Nephron progenitor cell (in vitro differentiated cells): ENCODE results near the gene MED12L.

Source experiments
- DNase-seq: peaks from one replicate; pipeline ENCODE4 v3.0.0; 2021
- H3K27ac Mint-ChIP-seq: 2 replicates; pipeline ENCODE4 v1.8.0; 2021; ENCODE audit warnings: mild to moderate bottlenecking, moderate library complexity, mixed read lengths
- H3K27me3 Mint-ChIP-seq: 2 replicates; pipeline ENCODE4 v1.8.0; 2021; ENCODE audit warnings: mild to moderate bottlenecking, low read depth, mixed read lengths; ENCODE audit not compliant: poor library complexity
- H3K36me3 Mint-ChIP-seq: 2 replicates; pipeline ENCODE4 v1.8.0; 2021; ENCODE audit warnings: low read depth, mixed read lengths
- H3K4me1 Mint-ChIP-seq: 2 replicates; pipeline ENCODE4 v1.8.0; 2021; ENCODE audit warnings: mixed read lengths
- H3K4me3 Mint-ChIP-seq: 2 replicates; pipeline ENCODE4 v1.8.0; 2021; ENCODE audit warnings: mild to moderate bottlenecking, moderate library complexity, mixed read lengths
- H3K9me3 Mint-ChIP-seq: 2 replicates; pipeline ENCODE4 v1.8.0; 2021; ENCODE audit warnings: mild to moderate bottlenecking, moderate library complexity, mixed read lengths
- TF ChIP-seq, protein P1 (sequence below): fragments of 200-600 bp; sonication (generic); IDR thresholded peaks from 2 replicates; pipeline ENCODE4 v1.5.0; 2021; ENCODE audit warnings: antibody characterized with exemption

MED12L gene

DNA sequence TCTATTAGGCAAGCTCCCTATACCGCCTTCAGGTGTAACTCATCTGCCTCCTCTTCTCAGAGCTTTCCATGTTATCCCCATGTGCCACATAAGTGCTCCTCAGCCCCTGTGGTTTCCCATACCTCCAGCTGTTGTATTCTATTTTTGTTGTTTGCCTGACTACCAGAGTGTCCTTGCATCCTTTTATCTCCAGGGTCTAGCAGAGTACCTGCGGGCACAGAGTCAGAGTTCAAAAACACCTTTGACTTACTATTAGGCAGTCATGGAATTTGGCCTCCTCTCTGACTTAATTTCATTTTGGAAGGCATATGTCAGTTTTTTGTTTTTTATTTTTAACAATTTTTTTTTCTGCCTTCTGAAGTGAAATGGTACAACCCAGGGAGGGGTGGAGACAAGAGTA, 224.1 kb downstream of the MED12L start:
- Mint-ChIP-seq H3K36me3 (no peaks in the 10 kb centered on the region), H3K27me3 (peaks cover 5% of the 10 kb centered on the region), H3K4me3 (no peak overlapping the region), H3K4me1 (peaks cover 16% of the 10 kb centered on the region), H3K27ac (no peak overlapping the region), H3K9me3 (no peaks in the 10 kb centered on the region)
- no peak for DNase-seq
- TF ChIP-seq, protein P1, sequence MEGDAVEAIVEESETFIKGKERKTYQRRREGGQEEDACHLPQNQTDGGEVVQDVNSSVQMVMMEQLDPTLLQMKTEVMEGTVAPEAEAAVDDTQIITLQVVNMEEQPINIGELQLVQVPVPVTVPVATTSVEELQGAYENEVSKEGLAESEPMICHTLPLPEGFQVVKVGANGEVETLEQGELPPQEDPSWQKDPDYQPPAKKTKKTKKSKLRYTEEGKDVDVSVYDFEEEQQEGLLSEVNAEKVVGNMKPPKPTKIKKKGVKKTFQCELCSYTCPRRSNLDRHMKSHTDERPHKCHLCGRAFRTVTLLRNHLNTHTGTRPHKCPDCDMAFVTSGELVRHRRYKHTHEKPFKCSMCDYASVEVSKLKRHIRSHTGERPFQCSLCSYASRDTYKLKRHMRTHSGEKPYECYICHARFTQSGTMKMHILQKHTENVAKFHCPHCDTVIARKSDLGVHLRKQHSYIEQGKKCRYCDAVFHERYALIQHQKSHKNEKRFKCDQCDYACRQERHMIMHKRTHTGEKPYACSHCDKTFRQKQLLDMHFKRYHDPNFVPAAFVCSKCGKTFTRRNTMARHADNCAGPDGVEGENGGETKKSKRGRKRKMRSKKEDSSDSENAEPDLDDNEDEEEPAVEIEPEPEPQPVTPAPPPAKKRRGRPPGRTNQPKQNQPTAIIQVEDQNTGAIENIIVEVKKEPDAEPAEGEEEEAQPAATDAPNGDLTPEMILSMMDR, result no peak

DNA sequence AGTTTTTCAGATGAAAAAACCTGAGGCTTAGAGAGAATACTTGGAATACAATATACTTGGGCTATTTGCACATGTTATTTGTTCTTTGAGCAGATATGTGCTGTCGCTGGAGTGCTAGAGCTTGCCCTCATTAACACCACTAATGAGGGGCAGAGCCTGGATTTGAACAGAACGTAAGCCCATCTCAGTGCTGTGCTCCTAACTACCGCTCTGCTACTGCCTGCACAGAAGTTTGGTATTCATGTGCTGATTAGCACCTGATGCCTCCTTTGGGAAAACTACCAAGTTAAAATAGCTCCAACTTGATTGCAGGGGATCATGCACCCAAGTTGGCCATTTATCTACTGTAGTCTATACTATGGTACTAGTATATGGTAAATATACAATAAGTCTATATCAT, 227.5 kb downstream of the MED12L start:
- Mint-ChIP-seq H3K4me1 (no peaks in the 10 kb centered on the region), H3K27me3 (no peaks in the 10 kb centered on the region), H3K9me3 (no peaks in the 10 kb centered on the region), H3K36me3 (no peaks in the 10 kb centered on the region), H3K4me3 (no peak overlapping the region), H3K27ac (no peak overlapping the region)
- DNase-seq, result no peak
- TF ChIP-seq, protein P1, result no peak

DNA sequence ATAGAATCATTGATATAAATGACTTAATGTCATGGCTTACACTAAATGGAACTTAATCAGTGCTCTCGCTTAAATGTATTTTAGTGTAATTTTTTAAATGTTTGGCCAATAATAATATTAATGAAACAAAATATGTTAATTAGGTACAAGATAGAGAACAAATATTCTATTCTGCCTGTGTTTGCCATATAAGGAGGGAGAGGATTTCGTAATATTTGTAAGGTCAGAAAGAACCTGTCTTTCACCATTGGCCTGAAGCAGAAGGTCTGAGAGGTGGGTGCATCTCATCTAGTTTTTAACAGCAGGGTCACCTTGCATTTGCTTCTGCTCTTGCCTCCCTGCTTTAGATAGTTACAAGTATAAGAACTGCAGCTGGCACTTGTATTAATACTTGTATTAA, 228.7 kb downstream of the MED12L start:
- DNase-seq, result no peak
- H3K9me3 Mint-ChIP-seq, result no peaks in the 10 kb centered on the region
- H3K27me3 Mint-ChIP-seq, result no peaks in the 10 kb centered on the region
- no peaks in the 10 kb centered on the region for H3K4me1 Mint-ChIP-seq
- TF ChIP-seq, protein P1, result no peak
- no peak overlapping the region for H3K4me3 Mint-ChIP-seq
- no peaks in the 10 kb centered on the region for H3K36me3 Mint-ChIP-seq
- H3K27ac Mint-ChIP-seq, result no peak overlapping the region

DNA sequence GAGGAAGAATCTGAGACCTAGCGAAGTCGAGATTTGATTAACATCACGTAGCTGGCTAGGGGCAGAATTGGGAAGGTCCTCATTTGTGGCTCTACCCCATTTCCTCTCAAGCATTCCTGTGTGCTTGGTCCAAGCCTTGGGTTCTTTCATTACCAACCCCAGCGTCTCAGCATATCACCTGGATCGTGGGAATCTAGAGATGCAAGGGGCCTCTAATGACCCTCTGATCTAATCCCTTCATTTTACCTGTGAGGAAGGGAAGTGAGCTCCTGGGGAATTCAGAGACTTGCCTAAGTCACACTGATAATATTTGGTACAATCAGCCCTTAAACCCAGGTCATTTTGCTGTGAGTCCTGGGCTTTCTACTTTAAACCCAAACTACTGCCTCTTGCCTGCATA, 229.1 kb downstream of the MED12L start:
- Mint-ChIP-seq H3K27ac (no peak overlapping the region), H3K4me1 (no peaks in the 10 kb centered on the region), H3K9me3 (no peaks in the 10 kb centered on the region), H3K4me3 (no peak overlapping the region), H3K27me3 (no peaks in the 10 kb centered on the region), H3K36me3 (no peaks in the 10 kb centered on the region)
- TF ChIP-seq, protein P1, result no peak
- DNase-seq, result no peak

DNA sequence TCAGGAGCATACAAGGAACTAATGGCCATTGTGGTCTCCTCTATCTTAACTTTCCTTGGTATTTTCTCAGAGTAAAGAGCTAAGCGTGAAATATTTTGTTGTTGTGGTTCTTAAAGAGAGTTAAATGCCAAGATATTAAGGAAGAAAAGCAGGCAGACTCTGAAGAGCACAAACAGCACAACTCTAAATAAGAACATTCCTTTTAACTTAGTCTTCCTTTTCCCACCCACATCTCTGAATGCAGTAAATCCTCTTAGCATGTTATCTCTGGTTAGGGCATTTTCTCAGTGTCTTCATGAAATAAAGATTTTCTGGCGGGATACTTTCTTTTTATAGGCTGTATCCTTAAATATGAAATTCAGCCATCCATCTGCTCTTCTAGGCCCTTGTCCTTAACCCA, 229.7 kb downstream of the MED12L start:
- H3K36me3 Mint-ChIP-seq, result no peaks in the 10 kb centered on the region
- TF ChIP-seq, protein P1, result no peak
- no peak for DNase-seq
- H3K4me3 Mint-ChIP-seq, result no peak overlapping the region
- no peak overlapping the region for H3K27ac Mint-ChIP-seq
- no peaks in the 10 kb centered on the region for H3K4me1 Mint-ChIP-seq
- H3K27me3 Mint-ChIP-seq, result no peaks in the 10 kb centered on the region
- no peaks in the 10 kb centered on the region for H3K9me3 Mint-ChIP-seq

DNA sequence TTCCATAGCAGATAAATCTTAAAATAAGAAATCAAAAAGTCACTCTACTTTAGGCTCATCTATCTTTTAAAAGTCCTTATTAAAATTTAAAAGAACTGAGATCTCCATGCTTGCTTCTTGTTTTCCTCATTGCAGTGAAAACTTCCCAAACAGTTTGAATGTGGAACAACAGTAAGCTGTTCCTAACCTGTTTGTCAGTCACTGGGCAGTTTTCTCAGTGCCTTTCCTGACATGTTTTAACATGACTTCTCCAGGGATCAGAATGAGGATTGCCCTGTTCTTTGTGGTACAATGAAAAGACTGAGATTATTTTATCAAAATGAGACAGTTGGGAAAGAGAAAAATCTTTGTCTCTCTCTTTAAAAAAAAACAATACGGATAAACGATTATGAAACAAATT, 230.4 kb downstream of the MED12L start:
- TF ChIP-seq, protein P1, result no peak
- H3K36me3 Mint-ChIP-seq, result no peaks in the 10 kb centered on the region
- no peaks in the 10 kb centered on the region for H3K9me3 Mint-ChIP-seq
- no peak for DNase-seq
- no peaks in the 10 kb centered on the region for H3K4me1 Mint-ChIP-seq
- no peak overlapping the region for H3K4me3 Mint-ChIP-seq
- peak overlapping the region; percentile 53 for H3K27ac Mint-ChIP-seq
- H3K27me3 Mint-ChIP-seq, result no peaks in the 10 kb centered on the region
